Skeletal muscle cell (primary cell): ENCODE results near the gene SPATS2L.

Experiments
- DNase-seq: peaks from one replicate; pipeline ENCODE4 v3.0.0-alpha.2; 2010; ENCODE audit warnings: low read depth
- H3K4me3 ChIP-seq: 2 replicates; pipeline ENCODE4 v1.5.1; 2011; ENCODE audit warnings: low read depth, mild to moderate bottlenecking, control low read depth, low read length, moderate library complexity

The SPATS2L gene

GRCh38 chr2:200314976-200315567 lies 8.6 kb downstream of the SPATS2L start:
- no peak overlapping the region for H3K4me3 ChIP-seq
- DNase-seq, result peak; percentile 48

GRCh38 chr2:200317975-200318374 lies 11.5 kb downstream of the SPATS2L start:
- no peak for DNase-seq
- H3K4me3 ChIP-seq, result no peak overlapping the region

DNA sequence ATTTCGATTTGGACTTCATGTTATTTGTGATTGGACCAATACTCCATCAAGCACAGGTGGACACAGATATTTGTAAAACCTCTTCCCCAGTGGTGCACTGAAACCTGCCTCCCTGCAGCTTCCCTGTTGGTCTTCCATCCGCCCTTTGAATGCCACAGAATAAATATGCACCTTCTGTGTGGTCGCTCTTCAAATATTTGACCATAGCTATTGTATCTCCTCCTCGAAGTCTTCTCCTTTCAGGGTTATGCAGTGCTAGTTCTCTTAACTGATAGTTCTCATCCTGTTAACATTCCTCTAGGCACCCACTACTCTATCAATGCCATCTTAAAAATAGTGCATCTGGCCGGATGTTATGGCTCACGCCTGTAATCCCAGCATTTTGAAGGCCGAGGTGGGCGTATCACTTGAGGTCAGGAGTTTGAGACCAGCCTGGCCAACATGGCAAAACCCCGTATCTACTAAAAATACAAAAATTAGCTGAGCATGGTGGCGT lies 12.5 kb downstream of the SPATS2L start:
- no peak overlapping the region for H3K4me3 ChIP-seq
- no peak for DNase-seq

GRCh38 chr2:200319548-200320337 lies 13.2 kb downstream of the SPATS2L start:
- peak; percentile 39 for DNase-seq
- no peak overlapping the region for H3K4me3 ChIP-seq

- no peak for DNase-seq
- no peak overlapping the region for H3K4me3 ChIP-seq
These were observed 13.9 kb downstream of the SPATS2L start for GRCh38 chr2:200320344-200320743.

DNA sequence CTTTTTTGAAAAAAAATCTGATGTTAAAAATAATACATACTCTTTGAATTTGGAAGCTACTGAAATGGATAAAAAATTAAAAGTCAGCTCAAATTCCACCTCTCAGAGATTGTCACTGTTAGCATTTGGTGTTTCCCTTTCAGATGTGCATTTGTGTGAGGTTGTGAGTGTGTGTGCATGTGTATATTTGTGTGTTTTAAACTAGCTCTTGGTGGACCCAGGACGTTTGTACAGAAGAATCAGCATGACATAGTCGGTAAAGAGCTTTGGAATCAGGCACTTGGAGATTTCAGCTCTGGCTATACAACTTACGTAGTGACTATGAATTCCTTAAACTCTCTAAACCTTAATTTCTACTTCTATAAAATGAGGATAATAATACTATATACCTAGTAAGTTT lies 14.5 kb downstream of the SPATS2L start:
- DNase-seq, result no peak
- H3K4me3 ChIP-seq, result no peak overlapping the region

DNA sequence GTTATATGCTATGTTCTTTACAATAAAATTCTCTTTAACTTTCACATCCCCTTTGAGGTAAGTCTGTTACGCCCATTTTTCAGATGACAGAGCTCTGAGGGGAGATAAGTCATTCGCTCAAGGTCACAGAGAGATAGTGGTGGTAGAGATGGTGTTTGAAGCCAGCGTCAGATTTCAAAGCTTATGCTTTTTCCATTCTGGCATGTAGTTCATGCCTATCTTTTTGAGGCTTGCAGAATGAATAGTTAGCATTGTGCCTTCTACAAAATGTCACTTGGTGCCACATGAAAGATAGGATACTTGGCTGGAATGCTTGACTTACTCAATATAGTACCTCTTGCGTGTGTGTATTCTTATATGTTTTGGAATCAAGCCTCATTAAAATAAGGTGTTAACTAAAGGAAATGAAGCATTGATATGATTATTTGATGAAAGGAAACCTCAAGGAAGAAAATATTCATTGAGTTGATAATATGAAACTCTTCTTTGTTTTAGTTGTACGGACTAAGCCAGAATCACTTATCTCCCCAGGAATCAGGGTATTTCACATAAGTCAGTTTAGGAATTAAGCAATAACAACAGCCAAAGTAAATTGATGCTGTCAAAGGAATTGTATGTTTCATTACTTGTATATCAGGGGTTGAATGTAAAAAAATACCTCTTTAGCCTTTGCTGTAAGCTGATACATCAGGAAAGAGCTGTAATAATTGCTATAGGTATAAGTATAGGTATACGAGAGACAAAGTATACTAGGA lies 15.5 kb downstream of the SPATS2L start:
- no peak for DNase-seq

DNA sequence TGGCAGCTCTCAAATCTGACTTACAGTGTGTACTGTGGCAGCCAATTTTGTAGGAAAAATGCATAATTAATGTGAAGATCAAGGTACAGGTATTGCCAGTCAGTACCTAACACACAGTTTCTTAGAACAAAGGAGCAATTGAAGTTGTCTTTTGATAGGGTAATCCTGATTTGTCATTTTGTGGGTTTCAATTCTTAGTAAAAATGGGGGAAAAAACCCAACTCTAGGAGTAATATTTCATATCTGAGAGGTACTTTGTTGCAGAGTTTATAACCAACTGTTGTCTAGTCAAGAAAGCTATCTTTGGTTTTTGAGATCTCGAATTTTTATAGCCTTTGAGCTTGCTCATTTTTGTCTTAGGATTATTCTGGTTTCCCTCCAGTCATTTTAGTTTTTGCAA lies 16.1 kb downstream of the SPATS2L start:
- DNase-seq, result no peak
- no peak overlapping the region for H3K4me3 ChIP-seq

More for the DNA sequence above, 15.5 kb downstream of the SPATS2L start:
- no peak overlapping the region for H3K4me3 ChIP-seq

DNA sequence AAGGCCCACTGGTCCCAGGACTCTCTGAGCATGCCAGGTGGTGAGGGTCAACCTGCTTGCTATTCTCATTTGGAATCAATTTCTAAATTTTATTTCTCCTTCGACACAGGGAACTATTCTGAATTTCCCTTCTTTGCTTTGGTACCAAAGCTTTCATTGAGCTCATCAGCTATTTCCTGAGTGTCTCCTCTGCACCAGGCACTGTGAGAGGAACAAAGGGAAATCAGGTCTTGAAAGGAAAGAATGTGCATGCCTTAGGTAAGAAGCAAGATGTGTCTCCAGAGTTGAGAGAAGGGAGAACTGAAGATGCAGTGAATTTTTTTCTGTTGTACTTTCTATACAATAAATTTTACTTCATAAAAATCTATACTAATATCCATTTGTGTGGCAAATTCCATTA lies 17.9 kb downstream of the SPATS2L start:
- no peak overlapping the region for H3K4me3 ChIP-seq
- no peak for DNase-seq

GRCh38 chr2:200329384-200329783 lies 22.9 kb downstream of the SPATS2L start:
- no peak for DNase-seq
- no peak overlapping the region for H3K4me3 ChIP-seq

DNA sequence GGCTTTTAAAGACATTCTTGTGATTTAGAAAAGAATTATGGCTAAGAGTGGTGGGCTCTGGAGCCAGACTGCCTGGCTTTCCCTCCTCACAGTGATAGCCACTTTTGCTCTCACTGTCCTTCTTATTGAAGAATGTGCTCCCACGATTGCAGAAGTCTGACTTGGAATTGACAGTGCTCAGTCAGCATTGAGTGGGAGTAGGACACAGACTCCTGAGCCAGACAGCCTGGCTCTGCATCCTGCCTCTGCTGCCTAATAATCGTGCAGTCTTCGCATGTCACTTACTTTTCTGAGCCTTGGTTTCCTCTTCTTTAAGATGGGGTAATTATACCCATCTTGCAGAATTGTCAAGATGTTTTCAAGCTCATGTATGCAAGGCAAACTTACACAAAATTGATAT lies 23.3 kb downstream of the SPATS2L start:
- DNase-seq, result no peak
- no peak overlapping the region for H3K4me3 ChIP-seq

DNA sequence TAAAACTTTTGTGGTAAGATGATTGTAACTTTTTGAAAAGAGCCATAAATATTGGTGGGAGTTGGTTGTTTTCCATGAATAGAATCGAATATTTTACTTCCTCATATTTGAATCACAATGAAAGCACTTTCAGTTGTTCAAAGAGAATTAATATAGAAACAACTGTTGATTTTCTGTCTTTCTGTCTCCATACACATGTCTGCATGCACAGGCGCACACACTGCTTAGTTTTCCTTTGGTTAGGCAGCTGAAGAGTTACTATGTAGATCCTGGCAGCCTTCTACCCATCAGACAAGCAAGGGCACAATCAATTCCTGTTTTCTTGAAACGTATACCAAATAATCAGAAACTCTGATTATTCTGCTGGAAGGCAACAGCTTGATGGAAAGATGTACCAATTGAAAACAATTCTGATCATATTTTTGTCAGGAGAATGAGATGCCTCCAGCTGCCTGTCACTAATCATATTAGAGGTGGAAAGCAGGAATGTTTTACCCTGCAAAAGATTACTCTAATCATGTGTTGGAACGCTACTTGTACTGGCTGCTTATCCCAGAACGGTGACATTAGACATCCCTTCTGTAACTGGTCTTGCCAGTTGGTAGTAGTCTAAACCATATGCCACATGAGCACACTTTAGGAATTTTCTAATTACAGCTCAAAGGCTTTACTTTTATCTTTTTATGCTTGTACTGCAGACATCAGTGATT lies 24.0 kb downstream of the SPATS2L start:
- DNase-seq, result no peak
- H3K4me3 ChIP-seq, result no peak overlapping the region

GRCh38 chr2:200331061-200331400 lies 24.5 kb downstream of the SPATS2L start:
- DNase-seq, result no peak
- H3K4me3 ChIP-seq, result no peak overlapping the region

DNA sequence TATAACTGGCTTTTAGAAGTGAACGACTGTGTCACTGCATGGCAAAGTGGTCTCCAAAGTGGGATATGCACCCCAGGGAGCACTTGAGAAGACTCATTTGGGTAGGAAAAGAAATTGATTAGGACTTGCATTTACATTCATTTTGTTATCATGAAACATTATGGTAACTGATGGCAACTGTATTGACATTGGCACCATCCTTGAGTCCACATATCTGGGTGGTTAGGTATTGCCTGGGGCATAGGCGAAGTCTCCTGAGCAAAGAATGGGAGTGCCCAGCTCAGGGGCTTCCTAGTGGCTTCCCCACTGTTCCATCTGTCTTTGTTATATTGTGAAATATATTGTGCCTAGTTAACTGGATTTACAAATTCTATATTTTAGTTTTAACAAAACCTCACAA lies 29.2 kb downstream of the SPATS2L start:
- H3K4me3 ChIP-seq, result no peak overlapping the region
- DNase-seq, result no peak

- no peak for DNase-seq
- H3K4me3 ChIP-seq, result no peak overlapping the region
These were observed 30.6 kb downstream of the SPATS2L start for GRCh38 chr2:200336980-200337615.

DNA sequence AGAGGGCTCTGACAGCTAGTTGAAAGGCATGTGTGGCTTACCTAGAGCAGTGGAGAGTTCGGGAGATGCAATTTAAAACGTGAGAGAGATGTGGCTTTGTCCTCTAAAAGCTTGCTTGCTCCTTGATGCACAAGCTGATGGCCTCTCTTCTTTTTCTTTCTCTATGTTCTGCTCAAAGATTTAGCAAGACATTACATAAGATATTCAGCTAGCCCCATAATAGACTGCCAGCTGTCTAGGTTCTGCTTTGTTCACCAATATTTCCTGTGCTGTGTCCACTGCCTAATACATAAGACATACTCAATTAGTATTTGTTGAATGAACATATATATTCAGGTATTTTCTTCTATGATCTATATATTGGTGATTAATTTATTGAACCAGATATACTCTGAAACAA lies 31.1 kb downstream of the SPATS2L start:
- H3K4me3 ChIP-seq, result no peak overlapping the region
- no peak for DNase-seq

GRCh38 chr2:200338692-200339091 lies 32.2 kb downstream of the SPATS2L start:
- no peak overlapping the region for H3K4me3 ChIP-seq

GRCh38 chr2:200340508-200341224 lies 34.2 kb downstream of the SPATS2L start:
- no peak for DNase-seq
- H3K4me3 ChIP-seq, result no peak overlapping the region

More at GRCh38 chr2:200338692-200339091, 32.2 kb downstream of the SPATS2L start:
- no peak for DNase-seq

DNA sequence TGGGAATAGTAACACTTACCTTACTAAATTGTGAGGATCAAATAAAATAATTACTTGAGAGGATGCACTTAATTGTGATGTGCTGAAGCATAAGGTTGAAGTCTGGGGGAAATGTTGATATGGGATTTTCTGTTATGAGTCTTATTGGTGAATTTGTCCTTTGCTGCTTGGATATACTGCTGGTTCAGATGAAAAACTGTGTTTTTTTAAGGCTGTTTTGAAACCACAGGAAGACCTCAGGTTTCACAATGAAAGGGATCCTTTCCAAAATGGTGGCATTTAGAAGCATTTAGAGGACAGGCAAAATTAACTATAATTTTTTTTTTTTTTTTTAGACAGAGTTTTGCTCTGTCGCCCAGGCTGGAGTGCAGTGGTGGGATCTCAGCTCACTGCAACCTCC lies 34.9 kb downstream of the SPATS2L start:
- no peak overlapping the region for H3K4me3 ChIP-seq
- no peak for DNase-seq
